ENCODE measurements around the gene PEX5. TPM values are rescaled to one million over a fixed set of nuclear protein-coding genes. Genes with fewer than 3 reads are reported as not detected.
A peak's percentile ranks its signal among the peaks of the same experiment; 100 is the strongest.
"Not testable (repeated sequence)": the region's sequence is repeated elsewhere in the genome, so short reads cannot be mapped to it uniquely, and the experiment has no call there.

Gene PEX5
- total RNA-seq, 2 donors from 2014 or later: 24.0 to 42.8 TPM

GRCh38 chr12:7176595-7176994 is 12.9 kb upstream of the PEX5 start:
- Mint-ChIP-seq H3K4me1 (ENCODE audit: low read depth in 2 of 2) (no peaks in the 10 kb centered on the region), H3K4me3 (no peak overlapping the region), H3K27me3 (peaks cover 30 to 41% of the 10 kb centered on the region in 2 donors), H3K27ac (no peak overlapping the region), H3K36me3 (no peaks in the 10 kb centered on the region), H3K9me3 (no peaks in the 10 kb centered on the region)
- ATAC-seq (no peak), DNase-seq (ENCODE audit: low spot score) (no peak)

GRCh38 chr12:7178481-7178880 is 11.0 kb upstream of the PEX5 start:
- ATAC-seq (no peak), DNase-seq (ENCODE audit: low spot score) (no peak)
- Mint-ChIP-seq H3K4me3 (no peak overlapping the region), H3K27me3 (peaks cover 25 to 49% of the 10 kb centered on the region in 2 donors), H3K36me3 (no peaks in the 10 kb centered on the region), H3K9me3 (no peaks in the 10 kb centered on the region), H3K27ac (no peak overlapping the region), H3K4me1 (ENCODE audit: low read depth in 2 of 2) (no peaks in the 10 kb centered on the region)

- no peak overlapping the region for H3K27ac Mint-ChIP-seq
- H3K36me3 Mint-ChIP-seq: no peaks in the 10 kb centered on the region
- no peak overlapping the region for H3K4me3 Mint-ChIP-seq
- peaks cover 16 to 37% of the 10 kb centered on the region in 2 donors for H3K27me3 Mint-ChIP-seq
- H3K4me1 Mint-ChIP-seq (ENCODE audit: low read depth in 2 of 2): no peaks in the 10 kb centered on the region
- H3K9me3 Mint-ChIP-seq: no peaks in the 10 kb centered on the region
- ATAC-seq: no peak
- no peak for DNase-seq (ENCODE audit: low spot score)
Measured at GRCh38 chr12:7180685-7181084, 8.8 kb upstream of the PEX5 start.

- H3K9me3 Mint-ChIP-seq; H3K27ac Mint-ChIP-seq; H3K36me3 Mint-ChIP-seq; ATAC-seq; H3K4me3 Mint-ChIP-seq; DNase-seq (ENCODE audit: low spot score); H3K27me3 Mint-ChIP-seq: not testable (repeated sequence)
- peaks cover 15 to 18% of the 10 kb centered on the region in 2 donors for H3K4me1 Mint-ChIP-seq (ENCODE audit: low read depth in 2 of 2)
Measured at GRCh38 chr12:7186058-7186457, 3.4 kb upstream of the PEX5 start.

GRCh38 chr12:7188562-7189397 is 706 bp upstream of the PEX5 start:
- peak; percentile 53 to 68 for ATAC-seq
- Mint-ChIP-seq H3K4me3 (peak overlapping the region; percentile 94), H3K27me3 (no peaks in the 10 kb centered on the region)

GRCh38 chr12:7190268-7191055 is 976 bp downstream of the PEX5 start:
- Mint-ChIP-seq H3K9me3 (no peaks in the 10 kb centered on the region), H3K27ac (peak overlapping the region in 1 of 2 donors; percentile 50), H3K4me1 (ENCODE audit: low read depth in 2 of 2) (peaks cover 25 to 28% of the 10 kb centered on the region in 2 donors), H3K36me3 (peaks cover 4% of the 10 kb centered on the region), H3K4me3 (peak overlapping the region; percentile 82), H3K27me3 (no peaks in the 10 kb centered on the region)
- DNase-seq (ENCODE audit: low spot score): no peak
- ATAC-seq: no peak

More at GRCh38 chr12:7188562-7189397, 706 bp upstream of the PEX5 start:
- Mint-ChIP-seq H3K27ac (peak overlapping the region; percentile 87 to 95), H3K36me3 (peaks cover 4% of the 10 kb centered on the region), H3K4me1 (ENCODE audit: low read depth in 2 of 2) (peaks cover 24 to 27% of the 10 kb centered on the region in 2 donors), H3K9me3 (no peaks in the 10 kb centered on the region)
- DNase-seq (ENCODE audit: low spot score): no peak

- H3K27me3 Mint-ChIP-seq: no peaks in the 10 kb centered on the region
- peaks cover 18 to 20% of the 10 kb centered on the region in 2 donors for H3K4me1 Mint-ChIP-seq (ENCODE audit: low read depth in 2 of 2)
Measured at GRCh38 chr12:7193674-7194073, 4.2 kb downstream of the PEX5 start.

GRCh38 chr12:7197841-7198240 is 8.4 kb downstream of the PEX5 start:
- H3K36me3 Mint-ChIP-seq: peaks cover 10% of the 10 kb centered on the region
- no peak overlapping the region for H3K4me3 Mint-ChIP-seq
- H3K27me3 Mint-ChIP-seq: no peaks in the 10 kb centered on the region
- no peaks in the 10 kb centered on the region for H3K9me3 Mint-ChIP-seq
- ATAC-seq (no peak), DNase-seq (ENCODE audit: low spot score) (no peak)
- H3K27ac Mint-ChIP-seq: no peak overlapping the region
- peaks cover 2 to 4% of the 10 kb centered on the region in 2 donors for H3K4me1 Mint-ChIP-seq (ENCODE audit: low read depth in 2 of 2)

More at GRCh38 chr12:7193674-7194073, 4.2 kb downstream of the PEX5 start:
- no peak for DNase-seq (ENCODE audit: low spot score)
- no peak overlapping the region for H3K27ac Mint-ChIP-seq
- no peak for ATAC-seq
- H3K4me3 Mint-ChIP-seq: no peak overlapping the region
- no peaks in the 10 kb centered on the region for H3K9me3 Mint-ChIP-seq
- H3K36me3 Mint-ChIP-seq: peaks cover 4% of the 10 kb centered on the region

- peaks cover 32% of the 10 kb centered on the region for H3K36me3 Mint-ChIP-seq
Measured at GRCh38 chr12:7203109-7203508, 13.6 kb downstream of the PEX5 start.

GRCh38 chr12:7205091-7205490 is 15.6 kb downstream of the PEX5 start:
- Mint-ChIP-seq H3K4me3 (no peak overlapping the region), H3K27me3 (no peaks in the 10 kb centered on the region), H3K36me3 (peaks cover 46% of the 10 kb centered on the region), H3K4me1 (ENCODE audit: low read depth in 2 of 2) (no peaks in the 10 kb centered on the region), H3K9me3 (no peaks in the 10 kb centered on the region), H3K27ac (no peak overlapping the region)
- ATAC-seq: no peak
- DNase-seq (ENCODE audit: low spot score): no peak

More at GRCh38 chr12:7203109-7203508, 13.6 kb downstream of the PEX5 start:
- H3K4me1 Mint-ChIP-seq (ENCODE audit: low read depth in 2 of 2): no peaks in the 10 kb centered on the region
- ATAC-seq: no peak
- H3K4me3 Mint-ChIP-seq: no peak overlapping the region
- no peak for DNase-seq (ENCODE audit: low spot score)
- no peaks in the 10 kb centered on the region for H3K9me3 Mint-ChIP-seq
- no peak overlapping the region for H3K27ac Mint-ChIP-seq
- no peaks in the 10 kb centered on the region for H3K27me3 Mint-ChIP-seq

- Mint-ChIP-seq H3K27ac (no peak overlapping the region), H3K36me3 (peaks cover 59% of the 10 kb centered on the region), H3K9me3 (no peaks in the 10 kb centered on the region), H3K4me1 (ENCODE audit: low read depth in 2 of 2) (no peaks in the 10 kb centered on the region), H3K27me3 (no peaks in the 10 kb centered on the region), H3K4me3 (no peak overlapping the region)
- DNase-seq (ENCODE audit: low spot score) (no peak), ATAC-seq (no peak)
Measured at GRCh38 chr12:7206691-7207090, 17.2 kb downstream of the PEX5 start.

GRCh38 chr12:7207866-7208625 is 18.6 kb downstream of the PEX5 start:
- H3K9me3 Mint-ChIP-seq: no peaks in the 10 kb centered on the region
- H3K4me3 Mint-ChIP-seq: no peak overlapping the region
- H3K27me3 Mint-ChIP-seq: no peaks in the 10 kb centered on the region
- peaks cover 56% of the 10 kb centered on the region for H3K36me3 Mint-ChIP-seq
- H3K27ac Mint-ChIP-seq: no peak overlapping the region
- DNase-seq (ENCODE audit: low spot score) (no peak), ATAC-seq (no peak)
- no peaks in the 10 kb centered on the region for H3K4me1 Mint-ChIP-seq (ENCODE audit: low read depth in 2 of 2)

- no peak for ATAC-seq
- H3K27ac Mint-ChIP-seq: no peak overlapping the region
- peaks cover 51% of the 10 kb centered on the region for H3K36me3 Mint-ChIP-seq
- DNase-seq (ENCODE audit: low spot score): no peak
- H3K9me3 Mint-ChIP-seq: no peaks in the 10 kb centered on the region
- no peaks in the 10 kb centered on the region for H3K27me3 Mint-ChIP-seq
- no peak overlapping the region for H3K4me3 Mint-ChIP-seq
- no peaks in the 10 kb centered on the region for H3K4me1 Mint-ChIP-seq (ENCODE audit: low read depth in 2 of 2)
Measured at GRCh38 chr12:7209958-7210357, 20.5 kb downstream of the PEX5 start.

Data from natural killer cell treated with Interleukin-12 subunit alpha and Interleukin-12 subunit beta and Interleukin-15 and Interleukin-18, amount 100 ng/mL, for 72 hours (primary cell).